Measurements from ENCODE around the gene TUBB4B. TPM values are rescaled to one million over a fixed set of nuclear protein-coding genes. Genes with fewer than 3 reads are reported as not detected.
A peak's percentile ranks its signal among the peaks of the same experiment; 100 is the strongest.

Gene TUBB4B
- total and polyA plus RNA-seq, 2 donors from 2014 or later, result 258 to 394 TPM

GRCh38 chr9:137269231-137269772, 28.2 kb downstream of the TUBB4B start:
- peak overlapping the region in 1 of 3 donors; percentile 1 for H3K4me3 ChIP-seq (ENCODE audit: low read length in 3 of 3)
- peaks cover 0 to 20% (median 13%) of the 10 kb centered on the region in 3 donors for H3K4me1 ChIP-seq (ENCODE audit: control insufficient read depth in 2 of 3, insufficient read depth in 2 of 3, low read depth in 1 of 3, low read length in 3 of 3)

GRCh38 chr9:137270929-137271695, 30.0 kb downstream of the TUBB4B start:
- H3K36me3 ChIP-seq (ENCODE audit: control insufficient read depth in 2 of 3, insufficient read depth in 3 of 3, low read length in 3 of 3), result peaks cover 0 to 4% (median 2%) of the 10 kb centered on the region in 3 donors
- FAIRE-seq, result no peak
- intact Hi-C loops (cut with DNase I), result no loop called here
- H3K27me3 ChIP-seq (ENCODE audit: control insufficient read depth, insufficient read depth, low read length), result no peaks in the 10 kb centered on the region
- no peak overlapping the region for H3K27ac ChIP-seq (ENCODE audit: low read depth in 2 of 2, low read length in 2 of 2)
- peaks cover 0 to 28% (median 13%) of the 10 kb centered on the region in 3 donors for H3K4me1 ChIP-seq (ENCODE audit: control insufficient read depth in 2 of 3, insufficient read depth in 2 of 3, low read depth in 1 of 3, low read length in 3 of 3)
- no peaks in the 10 kb centered on the region for H3K9me3 ChIP-seq (ENCODE audit: control insufficient read depth in 2 of 3, insufficient read depth in 1 of 3, low read length in 3 of 3)
- peak in 1 of 5 donors; percentile 75 for DNase-seq
- H3K9ac ChIP-seq (ENCODE audit: low read length in 3 of 3), result no peak overlapping the region
- H3K4me3 ChIP-seq (ENCODE audit: low read length in 3 of 3), result no peak overlapping the region
- no peak for TF ChIP-seq CTCF (IDR thresholded peaks at IDR 0.05; ENCODE audit: borderline replicate concordance, extremely low read depth, insufficient read depth)

More at GRCh38 chr9:137269231-137269772, 28.2 kb downstream of the TUBB4B start:
- Histone ChIP-seq H3K27ac (ENCODE audit: low read depth in 2 of 2, low read length in 2 of 2) (peak overlapping the region; percentile 76 to 92), H3K9me3 (ENCODE audit: control insufficient read depth in 2 of 3, insufficient read depth in 1 of 3, low read length in 3 of 3) (no peaks in the 10 kb centered on the region), H3K9ac (ENCODE audit: low read length in 3 of 3) (peak overlapping the region in 1 of 3 donors; percentile 53), H3K27me3 (ENCODE audit: control insufficient read depth, insufficient read depth, low read length) (no peaks in the 10 kb centered on the region), H3K36me3 (ENCODE audit: control insufficient read depth in 2 of 3, insufficient read depth in 3 of 3, low read length in 3 of 3) (peaks cover 2 to 4% (median 4%) of the 10 kb centered on the region in 3 donors)
- no peak for TF ChIP-seq CTCF (IDR thresholded peaks at IDR 0.05; ENCODE audit: borderline replicate concordance, extremely low read depth, insufficient read depth)
- FAIRE-seq (no peak), DNase-seq (peak in 2 of 5 donors; percentile 46 to 92)
- intact Hi-C loops (cut with DNase I), result no loop called here

- peak in 1 of 5 donors; percentile 46 for DNase-seq
- no peak overlapping the region for H3K27ac ChIP-seq (ENCODE audit: low read depth in 2 of 2, low read length in 2 of 2)
- H3K9me3 ChIP-seq (ENCODE audit: control insufficient read depth in 2 of 3, insufficient read depth in 1 of 3, low read length in 3 of 3), result no peaks in the 10 kb centered on the region
- no peak overlapping the region for H3K9ac ChIP-seq (ENCODE audit: low read length in 3 of 3)
- no peak for FAIRE-seq
- no peak for TF ChIP-seq CTCF (IDR thresholded peaks at IDR 0.05; ENCODE audit: borderline replicate concordance, extremely low read depth, insufficient read depth)
- intact Hi-C loops (cut with DNase I), result no loop called here
- H3K36me3 ChIP-seq (ENCODE audit: control insufficient read depth in 2 of 3, insufficient read depth in 3 of 3, low read length in 3 of 3), result peaks cover 0 to 4% (median 0%) of the 10 kb centered on the region in 3 donors
- peaks cover 0 to 33% (median 15%) of the 10 kb centered on the region in 3 donors for H3K4me1 ChIP-seq (ENCODE audit: control insufficient read depth in 2 of 3, insufficient read depth in 2 of 3, low read depth in 1 of 3, low read length in 3 of 3)
- no peaks in the 10 kb centered on the region for H3K27me3 ChIP-seq (ENCODE audit: control insufficient read depth, insufficient read depth, low read length)
- no peak overlapping the region for H3K4me3 ChIP-seq (ENCODE audit: low read length in 3 of 3)
These were observed 30.6 kb downstream of the TUBB4B start for GRCh38 chr9:137271696-137272076.

All from kidney (tissue), 14 donors.